GM23338 (cell line): ENCODE measurements around the gene SNX9.

Source experiments
- CREB1 ChIP-seq: fragments of 250-450 bp; sonication (Bioruptor Pico); IDR thresholded peaks from 2 replicates; pipeline ENCODE4 v1.5.0; 2020; ENCODE audit warnings: low read depth, mild to moderate bottlenecking, moderate library complexity
- CTCF ChIP-seq, 2 experiments: fragments of 200-600 bp in 1 of 2; sonication (generic) in 1 of 2; conservative IDR thresholded peaks; 2 replicates each; pipeline versions ENCODE4 v1.5.1 to v1.6.1; 2016 to 2017; ENCODE audit warnings: antibody characterized with exemption in 2 of 2, low read depth in 2 of 2, mild to moderate bottlenecking in 2 of 2, moderate library complexity in 1 of 2
- ETS1 ChIP-seq: IDR thresholded peaks from 2 replicates; pipeline ENCODE4 v1.6.1; 2016; ENCODE audit warnings: antibody characterized with exemption
- EZH2 ChIP-seq: fragments of 200-600 bp; sonication (generic); IDR thresholded peaks from one replicate; pipeline ENCODE4 v1.8.0; 2017; ENCODE audit warnings: antibody characterized with exemption, mild to moderate bottlenecking, low read depth; ENCODE audit not compliant: unreplicated experiment
- EZH2phosphoT487 ChIP-seq: fragments of 200-600 bp; sonication (generic); IDR thresholded peaks from one replicate; pipeline ENCODE4 v1.8.1; 2018; ENCODE audit warnings: antibody characterized with exemption; ENCODE audit not compliant: unreplicated experiment
- JUNB ChIP-seq: IDR thresholded peaks from one replicate; pipeline ENCODE4 v1.6.1; 2016; ENCODE audit warnings: antibody characterized with exemption; ENCODE audit not compliant: unreplicated experiment
- NANOG ChIP-seq: IDR thresholded peaks from 2 replicates; pipeline ENCODE4 v1.6.1; 2016; ENCODE audit warnings: antibody characterized with exemption, borderline replicate concordance
- POLR2AphosphoS5 ChIP-seq: IDR thresholded peaks from 2 replicates; pipeline ENCODE4 v1.6.1; 2016; ENCODE audit warnings: antibody characterized with exemption, low read depth
- REST ChIP-seq: IDR thresholded peaks from one replicate; pipeline ENCODE4 v1.6.1; 2018; ENCODE audit warnings: antibody characterized with exemption; ENCODE audit not compliant: unreplicated experiment
- ZNF114 ChIP-seq: fragments of 250-450 bp; sonication (Bioruptor Pico); IDR thresholded peaks from 2 replicates; pipeline ENCODE4 v1.5.0; 2020; ENCODE audit warnings: mild to moderate bottlenecking, moderate library complexity
- ZNF331 ChIP-seq: fragments of 250-450 bp; sonication (Bioruptor Pico); IDR thresholded peaks from 2 replicates; pipeline ENCODE4 v1.5.0; 2020; ENCODE audit warnings: low read depth, mild to moderate bottlenecking, moderate library complexity

- TF ChIP-seq POLR2AphosphoS5 (no peak), NANOG (no peak), CTCF (conservative IDR thresholded peaks at IDR 0.05; ENCODE audit: low read depth in 2 of 2) (no peak), EZH2phosphoT487 (no peak), REST (no peak), ZNF331 (no peak), CREB1 (CRISPR knock-in tag) (no peak), EZH2 (no peak), ETS1 (no peak), ZNF114 (CRISPR knock-in tag) (no peak), JUNB (no peak)
Observed at GRCh38 chr6:157955675-157956074, 132.6 kb downstream of the SNX9 start.
